GM18505 (cell line): ENCODE measurements around the gene ADIRF.
"Not testable (repeated sequence)": the region's sequence is repeated elsewhere in the genome, so short reads cannot be mapped to it uniquely, and the experiment has no call there.

Experiments
- ATAC-seq: cut with Tn5 transposase; IDR thresholded peaks from one replicate; pipeline ENCODE4 v1.9.1; 2021; ENCODE audit not compliant: unreplicated experiment
- POLR2A ChIP-seq: IDR thresholded peaks from 4 replicates; pipeline ENCODE4 v1.6.1; 2011; ENCODE audit warnings: borderline replicate concordance; ENCODE audit not compliant: insufficient read depth, insufficient read length; ENCODE audit errors: extremely low read depth

Gene ADIRF

DNA sequence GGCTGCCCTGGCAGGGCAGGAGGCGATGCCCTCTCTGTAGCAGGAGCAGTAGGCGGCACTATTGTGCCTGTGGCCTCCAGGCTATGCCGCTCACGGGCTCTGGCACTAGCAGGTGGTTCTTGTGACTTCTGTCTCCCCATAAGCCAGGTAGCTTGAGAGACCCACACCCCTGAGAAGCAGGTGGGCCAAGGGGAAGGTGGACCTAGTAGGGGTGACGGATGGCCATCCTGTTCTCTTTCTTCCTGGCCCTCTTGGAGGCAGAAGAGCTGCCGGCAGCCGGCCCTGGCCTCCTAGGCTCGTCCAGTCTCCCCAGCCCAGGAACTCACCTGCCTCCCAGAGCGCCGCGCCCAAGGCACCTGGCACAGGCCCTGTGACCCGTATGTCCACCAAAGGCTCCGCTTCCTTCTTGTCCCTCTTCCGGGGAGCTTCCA, 26.3 kb upstream of the ADIRF start:
- no peak for TF ChIP-seq POLR2A
- no peak for ATAC-seq

- ATAC-seq = no peak
- no peak for TF ChIP-seq POLR2A
Measured at GRCh38 chr10:86942441-86943315, 25.6 kb upstream of the ADIRF start.

DNA sequence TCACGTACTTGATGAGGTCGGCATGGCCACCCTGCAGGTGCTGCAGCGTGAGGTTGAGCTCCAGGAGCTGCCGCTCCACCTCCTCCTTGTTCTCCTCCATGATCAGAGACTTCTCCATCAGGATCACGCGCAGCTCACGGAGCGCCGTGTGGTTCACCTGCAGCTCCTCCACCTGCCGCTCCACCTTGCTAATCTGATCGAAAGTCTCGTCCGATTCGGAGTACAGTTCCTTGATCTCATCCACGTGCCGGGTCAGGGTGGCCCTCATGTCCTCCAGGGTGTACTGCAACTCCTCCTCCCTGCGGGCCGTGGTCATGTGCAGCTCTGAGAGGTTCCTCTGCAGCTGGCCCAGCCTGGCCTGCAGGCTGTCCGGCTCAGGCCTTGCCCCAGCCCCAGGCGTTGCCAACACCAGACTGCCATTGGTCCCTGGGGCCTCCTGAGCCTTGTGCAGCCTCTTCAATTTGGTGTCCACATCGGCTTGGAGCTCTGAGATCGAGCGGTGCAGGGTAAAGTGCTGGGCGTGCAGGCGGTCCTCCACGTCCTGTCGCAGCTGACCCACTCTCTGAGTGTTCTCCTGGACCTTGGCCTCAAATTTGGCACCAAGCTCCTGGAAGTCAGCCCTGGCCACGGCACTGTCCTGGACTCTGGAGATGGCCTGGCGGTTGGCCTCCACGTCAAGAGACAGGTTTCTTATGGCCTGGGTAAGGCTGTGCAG, 24.8 kb upstream of the ADIRF start:
- no peak for TF ChIP-seq POLR2A
- no peak for ATAC-seq

GRCh38 chr10:86944031-86944419, 24.3 kb upstream of the ADIRF start:
- TF ChIP-seq POLR2A = no peak
- ATAC-seq = no peak

- no peak for ATAC-seq
- TF ChIP-seq POLR2A = no peak
Measured at GRCh38 chr10:86944471-86944870, 23.8 kb upstream of the ADIRF start.

DNA sequence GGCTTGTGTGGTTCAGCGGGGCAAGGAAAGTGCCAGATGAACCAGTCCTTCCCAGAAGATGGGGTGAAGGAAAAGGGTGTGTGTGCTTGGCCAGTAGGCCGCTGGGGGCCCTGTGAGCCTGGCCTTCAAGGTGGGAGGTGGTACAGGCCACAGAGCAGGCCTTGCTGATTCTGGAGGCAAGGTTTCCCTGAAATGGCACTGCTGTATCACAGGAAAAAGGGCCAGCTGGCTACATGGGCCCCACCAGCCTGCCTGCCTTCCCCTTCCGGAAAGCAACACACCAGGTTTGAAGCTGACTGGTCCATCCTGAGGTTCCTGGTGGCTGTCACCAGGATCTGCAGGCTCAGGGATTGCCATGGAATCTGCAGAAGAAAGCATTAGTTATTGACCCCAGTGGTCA, 23.4 kb upstream of the ADIRF start:
- TF ChIP-seq POLR2A = no peak
- no peak for ATAC-seq

DNA sequence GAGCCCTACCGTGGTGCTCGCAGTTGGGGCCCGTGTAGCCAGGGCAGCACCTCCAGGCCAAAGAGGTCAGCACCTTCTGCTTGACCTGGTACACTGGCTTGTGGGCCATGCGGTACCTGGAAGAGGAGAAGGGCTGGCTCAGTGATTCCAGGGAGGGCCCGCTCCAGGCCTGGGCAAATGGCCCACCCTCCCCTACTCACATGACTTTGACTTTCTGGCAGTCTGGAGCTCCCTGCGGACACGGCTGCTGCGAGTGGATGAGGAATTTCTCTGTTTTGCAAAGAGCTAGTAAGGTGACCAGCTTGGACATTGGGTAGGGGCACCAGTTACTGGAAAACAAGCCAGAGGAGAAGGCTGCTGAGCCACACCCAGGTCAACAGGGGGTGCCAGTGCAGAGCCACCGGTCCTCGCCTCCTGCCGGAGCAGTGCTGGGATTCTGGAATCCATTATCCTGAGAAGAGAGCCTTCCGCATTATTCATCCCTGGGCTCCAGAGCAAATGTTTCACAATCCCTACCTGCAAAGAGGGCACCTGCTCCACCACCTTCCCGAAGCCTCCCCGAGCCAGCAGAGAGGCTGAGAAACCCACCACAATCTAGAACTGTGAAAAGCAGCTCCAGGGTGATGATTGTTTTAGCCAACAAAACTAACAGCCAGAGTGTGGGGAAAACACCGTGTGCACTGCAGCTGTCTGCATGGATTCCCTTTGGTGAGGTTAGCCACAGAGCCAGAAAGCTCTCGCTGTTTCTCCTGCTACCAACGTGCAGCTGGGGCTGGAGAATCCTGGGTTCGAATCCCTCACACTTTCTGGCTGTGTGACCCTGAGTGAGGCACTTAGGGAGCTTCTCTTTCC, 22.7 kb upstream of the ADIRF start:
- no peak for TF ChIP-seq POLR2A
- ATAC-seq = no peak

GRCh38 chr10:86946213-86947155, 21.8 kb upstream of the ADIRF start:
- ATAC-seq = no peak
- no peak for TF ChIP-seq POLR2A

- not testable (repeated sequence) for ATAC-seq
Measured at GRCh38 chr10:86947806-86948205, 20.5 kb upstream of the ADIRF start.

DNA sequence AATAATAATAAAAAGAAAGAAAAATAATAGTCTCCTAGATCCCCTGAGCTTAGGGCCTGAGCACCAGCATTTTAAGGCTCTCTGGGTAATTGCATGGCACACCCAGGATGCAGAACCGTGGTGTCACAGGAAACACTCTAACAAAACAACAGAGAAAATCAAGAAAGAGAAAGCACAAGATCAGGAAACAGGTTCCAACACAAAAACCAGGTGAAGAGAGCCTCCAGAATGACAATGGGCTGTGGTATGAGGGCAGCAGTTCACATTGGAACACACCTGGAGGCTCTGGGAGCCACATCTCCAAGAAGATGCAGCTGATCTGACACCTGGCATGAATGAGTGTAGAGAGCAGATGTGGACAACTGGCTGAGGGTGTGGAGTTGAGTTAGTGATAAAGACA, 17.9 kb upstream of the ADIRF start:
- no peak for ATAC-seq

GRCh38 chr10:86951184-86951761, 17.0 kb upstream of the ADIRF start:
- no peak for ATAC-seq
- no peak for TF ChIP-seq POLR2A

More for the DNA sequence above, 17.9 kb upstream of the ADIRF start:
- TF ChIP-seq POLR2A = no peak

- TF ChIP-seq POLR2A = no peak
- ATAC-seq = no peak
Measured at GRCh38 chr10:86952106-86952505, 16.2 kb upstream of the ADIRF start.

- not testable (repeated sequence) for ATAC-seq
Measured at GRCh38 chr10:86952697-86953096, 15.6 kb upstream of the ADIRF start.
